NCI-H2196 (cell line): Measurements from ENCODE around the gene VMP1.
A peak's percentile ranks its signal among the peaks of the same experiment; 100 is the strongest.
"Not testable (repeated sequence)": the region's sequence is repeated elsewhere in the genome, so short reads cannot be mapped to it uniquely, and the experiment has no call there.

Source experiments
- DNase-seq: peaks from one replicate; lab custom pipeline; 2025; ENCODE audit not compliant: unreplicated experiment; lab: John Stamatoyannopoulos, UW

The VMP1 gene

GRCh38 chr17:59853919-59854729, 146.7 kb downstream of the VMP1 start:
- not testable (repeated sequence) for DNase-seq

GRCh38 chr17:59856859-59857794, 149.7 kb downstream of the VMP1 start:
- no peak for DNase-seq

- DNase-seq = no peak
Observed at GRCh38 chr17:59858167-59858816, 150.8 kb downstream of the VMP1 start.

- DNase-seq = no peak
Observed at GRCh38 chr17:59858932-59859331, 151.5 kb downstream of the VMP1 start.

- peak; percentile 55 for DNase-seq
Observed at GRCh38 chr17:59859444-59860025, 152.1 kb downstream of the VMP1 start.

- DNase-seq = no peak
Observed at GRCh38 chr17:59863616-59864015, 156.2 kb downstream of the VMP1 start.

GRCh38 chr17:59869941-59870218, 162.4 kb downstream of the VMP1 start:
- DNase-seq = no peak

- DNase-seq = no peak
Observed at GRCh38 chr17:59870482-59870881, 163.0 kb downstream of the VMP1 start.

GRCh38 chr17:59872351-59872750, 164.9 kb downstream of the VMP1 start:
- no peak for DNase-seq

- DNase-seq = not testable (repeated sequence)
Observed at GRCh38 chr17:59873414-59873813, 166.0 kb downstream of the VMP1 start.

GRCh38 chr17:59874376-59874775, 166.9 kb downstream of the VMP1 start:
- DNase-seq = no peak

GRCh38 chr17:59876107-59876506, 168.7 kb downstream of the VMP1 start:
- no peak for DNase-seq

- DNase-seq = no peak
Observed at GRCh38 chr17:59877965-59878364, 170.5 kb downstream of the VMP1 start.

GRCh38 chr17:59878624-59879023, 171.2 kb downstream of the VMP1 start:
- no peak for DNase-seq

- DNase-seq = no peak
Observed at GRCh38 chr17:59884861-59885260, 177.4 kb downstream of the VMP1 start.

GRCh38 chr17:59888145-59888750, 180.8 kb downstream of the VMP1 start:
- no peak for DNase-seq

- no peak for DNase-seq
Observed at GRCh38 chr17:59890720-59891119, 183.3 kb downstream of the VMP1 start.
